Measurements from ENCODE around the gene RWDD1.
A peak's percentile ranks its signal among the peaks of the same experiment; 100 is the strongest.

GRCh38 chr6:116570856-116571682 lies at the start of gene RWDD1:
- peak; percentile 87 for TF ChIP-seq TAF1 (IDR thresholded peaks at IDR 0.05; ENCODE audit: borderline replicate concordance, insufficient read depth, low read length)
- TF ChIP-seq POLR2AphosphoS5 (IDR thresholded peaks at IDR 0.05; ENCODE audit: low read depth, low read length) = peak; percentile 96
- TF ChIP-seq REST (IDR thresholded peaks at IDR 0.05; ENCODE audit: insufficient read depth in 1 of 2, low read depth in 2 of 2, low read length in 2 of 2) = peak in 1 of 2 experiments; percentile 42; a peak in 1 of 4 replicates
- TF ChIP-seq SIN3A (IDR thresholded peaks at IDR 0.05; ENCODE audit: borderline replicate concordance, insufficient read depth, low read length) = peak; percentile 94; the same call in 1 of the 2 replicates

Measured in PFSK-1 (cell line).